Nephron progenitor cell (in vitro differentiated cells): ENCODE results near the gene OTOP2.
"Not testable (repeated sequence)": the region's sequence is repeated elsewhere in the genome, so short reads cannot be mapped to it uniquely, and the experiment has no call there.

Source experiments
- DNase-seq: peaks from one replicate; pipeline ENCODE4 v3.0.0; 2021
- H3K27ac Mint-ChIP-seq: 2 replicates; pipeline ENCODE4 v1.8.0; 2021; ENCODE audit warnings: mild to moderate bottlenecking, moderate library complexity, mixed read lengths
- H3K27me3 Mint-ChIP-seq: 2 replicates; pipeline ENCODE4 v1.8.0; 2021; ENCODE audit warnings: mild to moderate bottlenecking, low read depth, mixed read lengths; ENCODE audit not compliant: poor library complexity
- H3K36me3 Mint-ChIP-seq: 2 replicates; pipeline ENCODE4 v1.8.0; 2021; ENCODE audit warnings: low read depth, mixed read lengths
- H3K4me1 Mint-ChIP-seq: 2 replicates; pipeline ENCODE4 v1.8.0; 2021; ENCODE audit warnings: mixed read lengths
- H3K4me3 Mint-ChIP-seq: 2 replicates; pipeline ENCODE4 v1.8.0; 2021; ENCODE audit warnings: mild to moderate bottlenecking, moderate library complexity, mixed read lengths
- H3K9me3 Mint-ChIP-seq: 2 replicates; pipeline ENCODE4 v1.8.0; 2021; ENCODE audit warnings: mild to moderate bottlenecking, moderate library complexity, mixed read lengths
- TF ChIP-seq, protein P1 (sequence below): fragments of 200-600 bp; sonication (generic); IDR thresholded peaks from 2 replicates; pipeline ENCODE4 v1.5.0; 2021; ENCODE audit warnings: antibody characterized with exemption

OTOP2 gene

DNA sequence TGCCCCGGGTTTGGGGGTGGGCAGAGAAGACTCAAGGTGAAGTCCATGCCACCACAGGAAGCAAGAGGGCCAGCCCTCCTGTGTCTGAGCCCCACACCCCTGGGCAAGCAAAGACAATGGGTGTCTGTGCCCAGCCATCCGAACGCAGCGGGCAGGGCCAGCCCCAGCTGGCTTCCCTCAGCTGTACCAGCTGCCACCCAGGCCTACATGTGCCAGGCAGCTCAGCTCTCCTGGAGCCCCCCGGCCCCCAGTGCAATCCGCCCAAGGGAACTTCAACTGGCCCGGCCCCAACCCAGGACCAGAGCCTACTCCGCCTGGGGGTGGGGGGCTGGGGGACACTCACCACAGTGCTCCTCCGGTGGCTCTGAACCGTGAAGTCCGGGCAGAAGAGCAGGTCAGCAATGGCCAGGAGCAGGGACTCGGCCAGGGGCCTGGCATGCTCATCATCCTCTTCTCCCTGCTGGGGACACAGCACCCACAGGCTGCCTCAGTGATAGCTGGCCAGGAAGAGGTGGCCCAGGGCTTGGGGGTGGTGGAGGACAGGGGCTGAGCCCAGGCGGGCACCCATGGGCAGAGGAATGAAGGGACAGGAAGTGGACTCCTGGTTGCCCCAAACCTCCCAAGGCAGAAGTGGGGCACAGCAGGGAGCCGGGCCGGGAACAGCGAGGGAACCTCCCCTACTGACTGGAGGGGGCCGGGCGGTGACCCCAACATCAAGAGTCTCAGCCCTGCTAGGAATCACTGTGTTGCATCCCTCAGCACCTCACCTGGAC is 38.7 kb downstream of the OTOP2 start:
- no peaks in the 10 kb centered on the region for H3K9me3 Mint-ChIP-seq
- DNase-seq, result no peak
- peaks cover 52% of the 10 kb centered on the region for H3K27me3 Mint-ChIP-seq
- H3K36me3 Mint-ChIP-seq, result no peaks in the 10 kb centered on the region
- TF ChIP-seq, protein P1, sequence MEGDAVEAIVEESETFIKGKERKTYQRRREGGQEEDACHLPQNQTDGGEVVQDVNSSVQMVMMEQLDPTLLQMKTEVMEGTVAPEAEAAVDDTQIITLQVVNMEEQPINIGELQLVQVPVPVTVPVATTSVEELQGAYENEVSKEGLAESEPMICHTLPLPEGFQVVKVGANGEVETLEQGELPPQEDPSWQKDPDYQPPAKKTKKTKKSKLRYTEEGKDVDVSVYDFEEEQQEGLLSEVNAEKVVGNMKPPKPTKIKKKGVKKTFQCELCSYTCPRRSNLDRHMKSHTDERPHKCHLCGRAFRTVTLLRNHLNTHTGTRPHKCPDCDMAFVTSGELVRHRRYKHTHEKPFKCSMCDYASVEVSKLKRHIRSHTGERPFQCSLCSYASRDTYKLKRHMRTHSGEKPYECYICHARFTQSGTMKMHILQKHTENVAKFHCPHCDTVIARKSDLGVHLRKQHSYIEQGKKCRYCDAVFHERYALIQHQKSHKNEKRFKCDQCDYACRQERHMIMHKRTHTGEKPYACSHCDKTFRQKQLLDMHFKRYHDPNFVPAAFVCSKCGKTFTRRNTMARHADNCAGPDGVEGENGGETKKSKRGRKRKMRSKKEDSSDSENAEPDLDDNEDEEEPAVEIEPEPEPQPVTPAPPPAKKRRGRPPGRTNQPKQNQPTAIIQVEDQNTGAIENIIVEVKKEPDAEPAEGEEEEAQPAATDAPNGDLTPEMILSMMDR, result no peak
- H3K4me3 Mint-ChIP-seq, result no peak overlapping the region
- H3K27ac Mint-ChIP-seq, result no peak overlapping the region
- H3K4me1 Mint-ChIP-seq, result peaks cover 14% of the 10 kb centered on the region

DNA sequence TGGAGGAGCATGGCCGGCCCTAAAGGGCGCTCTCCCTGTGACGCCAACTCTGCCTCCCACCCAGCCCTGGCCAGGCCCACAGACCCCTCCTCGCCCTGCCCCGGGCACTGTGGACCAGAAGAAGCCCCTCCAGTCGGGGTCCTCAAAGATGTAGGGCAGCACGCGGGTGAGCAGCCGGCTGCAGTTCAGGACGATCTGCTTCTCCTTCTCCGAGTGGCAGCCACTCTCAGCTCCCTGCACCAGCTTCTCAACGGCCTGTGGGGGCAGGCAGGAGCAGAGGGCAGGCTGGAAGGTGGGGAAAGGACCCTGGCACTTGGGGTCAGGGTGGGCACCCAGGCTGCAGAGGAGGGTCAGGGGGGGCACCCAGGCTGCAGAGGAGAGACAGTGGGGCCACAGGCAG is 39.6 kb downstream of the OTOP2 start:
- Mint-ChIP-seq H3K4me3 (no peak overlapping the region), H3K27ac (no peak overlapping the region), H3K27me3 (peaks cover 48% of the 10 kb centered on the region), H3K4me1 (peaks cover 14% of the 10 kb centered on the region), H3K9me3 (no peaks in the 10 kb centered on the region), H3K36me3 (no peaks in the 10 kb centered on the region)
- DNase-seq, result no peak
- TF ChIP-seq, protein P1, result peak; percentile 20

DNA sequence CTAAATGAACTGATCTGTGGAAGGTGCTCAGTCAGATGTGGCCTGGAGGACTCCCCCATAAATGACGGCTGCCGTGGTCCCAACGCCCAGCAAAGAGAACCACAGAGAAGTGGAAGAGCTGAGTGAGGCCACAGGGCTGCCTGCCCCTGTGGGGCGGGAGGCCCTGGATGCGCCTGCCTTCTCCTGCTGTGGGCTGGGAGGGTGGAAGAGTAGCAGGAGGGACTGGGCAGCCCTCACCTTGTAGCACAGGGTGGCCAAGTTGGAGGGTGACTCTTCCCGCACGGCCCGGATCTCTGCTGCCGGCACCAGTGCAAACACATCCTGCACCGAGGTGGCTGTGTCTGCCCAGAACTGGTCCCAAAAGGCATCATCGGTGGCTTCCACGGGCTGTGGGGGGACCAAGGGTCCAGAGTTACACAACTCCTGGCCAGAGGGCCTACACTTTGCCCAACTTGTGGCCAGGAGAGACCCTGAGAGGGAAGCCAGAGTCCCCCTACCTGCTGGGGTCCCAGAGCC is 40.2 kb downstream of the OTOP2 start:
- no peak overlapping the region for H3K27ac Mint-ChIP-seq
- peaks cover 44% of the 10 kb centered on the region for H3K27me3 Mint-ChIP-seq
- DNase-seq, result no peak
- H3K4me3 Mint-ChIP-seq, result no peak overlapping the region
- no peaks in the 10 kb centered on the region for H3K36me3 Mint-ChIP-seq
- TF ChIP-seq, protein P1, result no peak
- peaks cover 14% of the 10 kb centered on the region for H3K4me1 Mint-ChIP-seq
- no peaks in the 10 kb centered on the region for H3K9me3 Mint-ChIP-seq

DNA sequence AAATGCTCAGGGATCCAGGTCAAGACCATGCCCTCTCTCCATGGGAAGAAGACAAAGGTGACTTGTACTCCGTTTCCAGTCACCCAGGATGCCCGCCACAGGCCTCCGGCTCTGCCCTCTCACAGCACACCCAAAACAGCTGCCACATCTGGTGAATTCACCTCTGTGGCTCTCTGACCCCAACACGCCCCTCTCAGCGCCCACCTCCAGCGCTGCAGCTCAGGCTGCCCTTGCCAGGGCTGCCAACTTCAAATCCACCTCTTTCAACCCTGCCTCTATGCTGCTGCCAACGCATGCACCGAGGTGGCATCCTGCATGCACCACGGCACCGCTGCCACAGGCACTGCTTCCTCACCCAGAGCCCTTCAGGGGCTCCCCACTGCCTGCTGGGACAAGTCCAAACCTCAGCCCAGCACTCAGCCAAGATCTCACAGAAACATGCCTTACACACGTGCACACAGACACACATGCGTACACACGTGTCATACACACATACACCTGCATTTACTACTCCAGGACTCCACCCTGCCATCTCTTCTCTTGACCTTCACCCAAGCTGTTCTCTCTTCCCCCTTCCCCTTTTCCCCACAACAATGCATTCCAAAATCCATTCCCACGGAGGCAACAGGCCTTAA is 41.0 kb downstream of the OTOP2 start:
- no peak overlapping the region for H3K4me3 Mint-ChIP-seq
- peaks cover 44% of the 10 kb centered on the region for H3K27me3 Mint-ChIP-seq
- TF ChIP-seq, protein P1, result no peak
- DNase-seq, result no peak
- no peaks in the 10 kb centered on the region for H3K9me3 Mint-ChIP-seq
- H3K4me1 Mint-ChIP-seq, result peaks cover 14% of the 10 kb centered on the region
- H3K27ac Mint-ChIP-seq, result peak overlapping the region; percentile 12
- H3K36me3 Mint-ChIP-seq, result no peaks in the 10 kb centered on the region

DNA sequence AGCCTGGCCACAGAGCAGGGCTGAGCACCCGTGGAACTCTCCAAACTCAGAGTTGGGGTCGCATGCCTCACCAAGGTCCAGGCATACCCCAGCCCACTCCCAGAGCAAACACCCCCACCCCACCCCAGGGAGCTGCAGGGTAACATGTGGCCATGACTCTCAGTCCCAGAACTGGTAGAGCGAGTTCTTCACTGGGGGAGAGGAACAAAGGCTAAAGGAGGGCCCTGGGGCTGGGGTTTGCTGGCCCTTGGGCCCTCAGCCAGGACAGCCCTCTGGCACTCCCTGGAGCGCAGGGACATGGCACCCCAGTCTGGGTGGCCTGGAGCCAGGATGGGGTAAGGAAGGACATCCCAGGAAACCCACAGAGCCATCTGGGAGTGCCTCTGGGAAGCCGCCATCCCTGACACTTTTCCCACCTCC is 44.3 kb downstream of the OTOP2 start:
- peaks cover 67% of the 10 kb centered on the region for H3K27me3 Mint-ChIP-seq
- no peaks in the 10 kb centered on the region for H3K36me3 Mint-ChIP-seq
- H3K4me3 Mint-ChIP-seq, result no peak overlapping the region
- TF ChIP-seq, protein P1, result no peak
- H3K27ac Mint-ChIP-seq, result no peak overlapping the region
- peaks cover 6% of the 10 kb centered on the region for H3K4me1 Mint-ChIP-seq
- no peaks in the 10 kb centered on the region for H3K9me3 Mint-ChIP-seq
- no peak for DNase-seq

DNA sequence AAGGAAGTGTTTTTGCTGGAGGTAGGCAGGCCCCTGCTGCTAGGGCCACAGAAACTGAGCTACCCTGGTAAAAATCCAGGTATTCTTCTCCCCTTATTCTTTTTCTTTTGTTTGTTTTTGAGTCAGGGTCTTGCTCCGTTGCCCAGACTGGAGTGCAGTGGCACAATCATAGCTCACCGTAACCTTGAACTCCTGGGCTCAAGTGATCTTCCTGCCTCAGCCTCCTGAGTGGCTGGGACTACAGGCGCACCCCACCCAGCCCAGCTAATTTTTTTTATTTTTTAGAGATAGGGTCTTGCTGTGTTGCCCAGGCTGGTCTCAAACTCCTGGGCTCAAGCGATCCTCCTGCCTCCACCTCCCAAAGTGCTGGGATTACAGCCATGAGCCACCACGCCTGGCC is 45.4 kb downstream of the OTOP2 start:
- H3K4me3 Mint-ChIP-seq, H3K36me3 Mint-ChIP-seq, H3K4me1 Mint-ChIP-seq, DNase-seq, H3K27ac Mint-ChIP-seq, H3K9me3 Mint-ChIP-seq: not testable (repeated sequence)
- H3K27me3 Mint-ChIP-seq, result peaks cover 75% of the 10 kb centered on the region
